HEK293 (cell line): ENCODE measurements around the gene CADM4.

ENCODE experiments used
- GFI1B ChIP-seq: fragments of 450-650 bp; formaldehyde crosslinking; IDR thresholded peaks from 2 replicates; pipeline ENCODE4 v1.5.1; 2016; ENCODE audit warnings: missing biosample characterization, missing genetic modification characterization
- GLIS2 ChIP-seq: fragments of 450-650 bp; formaldehyde crosslinking; IDR thresholded peaks from 2 replicates; pipeline ENCODE4 v1.5.1; 2016; ENCODE audit warnings: missing biosample characterization, missing genetic modification characterization
- HOXA7 ChIP-seq: sonication (generic); formaldehyde crosslinking; IDR thresholded peaks from 2 replicates; pipeline ENCODE4 v1.8.1; 2022; ENCODE audit warnings: missing genetic modification reagents, borderline replicate concordance
- PRDM1 ChIP-seq: fragments of 450-650 bp; formaldehyde crosslinking; IDR thresholded peaks from 2 replicates; pipeline ENCODE4; 2016; ENCODE audit warnings: missing biosample characterization, missing genetic modification characterization
- SCRT2 ChIP-seq: fragments of 450-650 bp; formaldehyde crosslinking; IDR thresholded peaks from 2 replicates; pipeline ENCODE4 v1.5.1; 2016; ENCODE audit warnings: missing biosample characterization, missing genetic modification characterization
- ZBTB48 ChIP-seq: fragments of 450-650 bp; formaldehyde crosslinking; IDR thresholded peaks from 2 replicates; pipeline ENCODE4 v1.5.1; 2016; ENCODE audit warnings: missing biosample characterization, missing genetic modification characterization
- ZBTB7A ChIP-seq: fragments of 450-650 bp; formaldehyde crosslinking; IDR thresholded peaks from 2 replicates; pipeline ENCODE4 v1.5.1; 2016; ENCODE audit warnings: low read depth, missing biosample characterization, missing genetic modification characterization
- ZFHX2 ChIP-seq: fragments of 450-650 bp; formaldehyde crosslinking; conservative IDR thresholded peaks from 2 replicates; pipeline ENCODE4 v1.5.1; 2016; ENCODE audit warnings: missing biosample characterization, missing genetic modification characterization
- ZNF138 ChIP-seq: fragments of 450-650 bp; formaldehyde crosslinking; IDR thresholded peaks from 2 replicates; pipeline ENCODE4 v1.5.1; 2016; ENCODE audit warnings: missing biosample characterization, missing genetic modification characterization, borderline replicate concordance
- ZNF146 ChIP-seq: fragments of 450-650 bp; formaldehyde crosslinking; IDR thresholded peaks from 2 replicates; pipeline ENCODE4 v1.5.1; 2016; ENCODE audit warnings: missing biosample characterization, missing genetic modification characterization
- ZNF174 ChIP-seq: fragments of 450-650 bp; formaldehyde crosslinking; IDR thresholded peaks from 2 replicates; pipeline ENCODE4 v1.5.0; 2017; ENCODE audit warnings: missing biosample characterization, mild to moderate bottlenecking, missing genetic modification characterization
- ZNF266 ChIP-seq: fragments of 450-650 bp; formaldehyde crosslinking; IDR thresholded peaks from 2 replicates; pipeline ENCODE4 v1.5.1; 2016; ENCODE audit warnings: missing biosample characterization, missing genetic modification characterization, low read depth
- ZNF311 ChIP-seq: fragments of 450-650 bp; formaldehyde crosslinking; IDR thresholded peaks from 2 replicates; pipeline ENCODE4 v1.5.1; 2017; ENCODE audit warnings: missing biosample characterization, missing genetic modification characterization, borderline replicate concordance
- ZNF341 ChIP-seq: fragments of 450-650 bp; formaldehyde crosslinking; IDR thresholded peaks from 2 replicates; pipeline ENCODE4; 2016; ENCODE audit warnings: low read depth, missing biosample characterization, missing genetic modification characterization
- ZNF366 ChIP-seq: fragments of 450-650 bp; formaldehyde crosslinking; conservative IDR thresholded peaks from 2 replicates; pipeline ENCODE4 v1.5.1; 2016; ENCODE audit warnings: missing biosample characterization, missing genetic modification characterization
- ZNF48 ChIP-seq: fragments of 450-650 bp; formaldehyde crosslinking; IDR thresholded peaks from 2 replicates; pipeline ENCODE4 v1.5.1; 2016; ENCODE audit warnings: missing biosample characterization, missing genetic modification characterization
- ZNF549 ChIP-seq: fragments of 450-650 bp; IDR thresholded peaks from 2 replicates; pipeline ENCODE4 v1.5.1; 2018; ENCODE audit warnings: missing biosample characterization, missing genetic modification characterization, mild to moderate bottlenecking, inconsistent platforms, moderate library complexity
- ZNF623 ChIP-seq: fragments of 450-650 bp; formaldehyde crosslinking; IDR thresholded peaks from 2 replicates; pipeline ENCODE4 v1.5.1; 2016; ENCODE audit warnings: missing biosample characterization, missing genetic modification characterization
- ZNF664 ChIP-seq: fragments of 450-650 bp; formaldehyde crosslinking; IDR thresholded peaks from 2 replicates; pipeline ENCODE4 v1.5.1; 2016; ENCODE audit warnings: missing biosample characterization, missing genetic modification characterization
- ZNF777 ChIP-seq: fragments of 450-650 bp; formaldehyde crosslinking; IDR thresholded peaks from 2 replicates; pipeline ENCODE4 v1.5.1; 2017; ENCODE audit warnings: missing biosample characterization, missing genetic modification characterization, borderline replicate concordance
- ZNF843 ChIP-seq: fragments of 450-650 bp; formaldehyde crosslinking; IDR thresholded peaks from 2 replicates; pipeline ENCODE4 v1.5.1; 2016; ENCODE audit warnings: missing biosample characterization, missing genetic modification characterization
- TF ChIP-seq, protein P1 (sequence below): fragments of 450-650 bp; formaldehyde crosslinking; IDR thresholded peaks from 2 replicates; pipeline ENCODE4 v1.5.1; 2017; ENCODE audit warnings: missing biosample characterization, mild to moderate bottlenecking, missing genetic modification characterization, moderate library complexity
- TF ChIP-seq, protein P2 (sequence below): fragments of 450-650 bp; formaldehyde crosslinking; IDR thresholded peaks from 2 replicates; pipeline ENCODE4 v1.5.1; 2016; ENCODE audit warnings: missing biosample characterization, missing genetic modification characterization
- TF ChIP-seq, protein P3 (sequence below): fragments of 450-650 bp; formaldehyde crosslinking; conservative IDR thresholded peaks from 2 replicates; pipeline ENCODE4 v1.5.1; 2016; ENCODE audit warnings: low read depth, missing biosample characterization, missing genetic modification characterization
- TF ChIP-seq, protein P4 (sequence below): fragments of 450-650 bp; formaldehyde crosslinking; IDR thresholded peaks from 2 replicates; pipeline ENCODE4 v1.5.1; 2016; ENCODE audit warnings: missing biosample characterization, missing genetic modification characterization
- TF ChIP-seq, protein P5 (sequence below): fragments of 450-650 bp; formaldehyde crosslinking; IDR thresholded peaks from 2 replicates; pipeline ENCODE4 v1.5.1; 2016; ENCODE audit warnings: missing biosample characterization, missing genetic modification characterization

The CADM4 gene

DNA sequence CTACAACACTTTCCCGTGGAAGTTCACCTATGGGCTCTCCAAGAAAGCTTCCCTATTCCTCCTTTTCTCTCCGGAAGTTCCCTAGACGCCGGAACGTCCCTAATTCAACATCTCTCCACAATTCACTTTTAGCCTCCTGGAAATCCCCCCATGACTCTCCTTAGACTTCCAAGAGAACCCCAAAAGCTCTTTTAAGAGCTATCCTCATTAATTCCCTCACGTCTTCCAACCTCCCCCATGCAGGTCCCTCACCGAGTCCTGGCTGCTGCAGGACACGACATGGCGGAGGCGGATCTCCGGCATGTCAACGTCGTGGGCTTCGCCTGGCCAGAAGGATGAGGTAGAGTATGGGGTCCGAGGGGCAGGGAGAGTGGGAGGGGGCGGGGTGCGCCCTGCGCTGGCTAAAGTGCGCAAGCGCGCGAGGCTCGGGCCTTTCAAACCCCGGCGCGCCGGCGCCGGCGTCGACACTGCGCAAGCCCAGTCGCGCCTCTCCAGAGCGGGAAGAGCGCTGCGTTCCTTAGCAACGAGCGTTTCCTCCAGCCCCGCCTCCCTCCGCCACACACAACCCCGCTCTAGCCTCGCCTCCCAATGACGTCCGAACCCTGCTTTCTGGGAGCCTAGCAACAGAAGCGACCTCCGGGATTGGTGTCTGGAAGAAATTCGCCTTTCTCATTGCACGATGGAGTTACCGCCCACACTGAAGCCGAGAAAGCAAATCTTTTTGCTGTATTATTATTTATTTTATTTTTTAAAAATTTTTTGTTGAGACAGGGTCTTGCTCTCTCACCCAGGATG lies 64.3 kb downstream of the CADM4 start, which contains the start of the genes PINLYP and XRCC1 (continued):
- TF ChIP-seq ZNF174 = no peak
- TF ChIP-seq ZNF266 (tag by site-specific recombination) = no peak
- TF ChIP-seq ZFHX2 = peak; percentile 88
- TF ChIP-seq ZNF623 (tag by site-specific recombination) = peak; percentile 39
- TF ChIP-seq GLIS2 = peak; percentile 47; the same call in 1 of the 2 replicates
- TF ChIP-seq SCRT2 (tag by site-specific recombination) = no peak
- TF ChIP-seq ZNF366 (tag by site-specific recombination) = peak; percentile 75
- no peak for TF ChIP-seq ZNF549 (tag by site-specific recombination)
- no peak for TF ChIP-seq ZNF48 (tag by site-specific recombination)
- TF ChIP-seq ZNF138 = no peak
- peak; percentile 100 for TF ChIP-seq ZNF341 (tag by site-specific recombination)
- TF ChIP-seq ZBTB48 (tag by site-specific recombination) = peak; percentile 94
- TF ChIP-seq ZNF777 (tag by site-specific recombination) = 0 out of 2 replicates have a peak, but pooled peaks have one; percentile 69
- TF ChIP-seq ZNF146 (tag by site-specific recombination) = no peak
- TF ChIP-seq HOXA7 (CRISPR knock-in tag) = no peak
- peak; percentile 57; the same call in 1 of the 2 replicates for TF ChIP-seq ZNF843
- TF ChIP-seq ZBTB7A (tag by site-specific recombination) = peak; percentile 62; the same call in 1 of the 2 replicates
- peak; percentile 97 for TF ChIP-seq PRDM1
- TF ChIP-seq, protein P1, sequence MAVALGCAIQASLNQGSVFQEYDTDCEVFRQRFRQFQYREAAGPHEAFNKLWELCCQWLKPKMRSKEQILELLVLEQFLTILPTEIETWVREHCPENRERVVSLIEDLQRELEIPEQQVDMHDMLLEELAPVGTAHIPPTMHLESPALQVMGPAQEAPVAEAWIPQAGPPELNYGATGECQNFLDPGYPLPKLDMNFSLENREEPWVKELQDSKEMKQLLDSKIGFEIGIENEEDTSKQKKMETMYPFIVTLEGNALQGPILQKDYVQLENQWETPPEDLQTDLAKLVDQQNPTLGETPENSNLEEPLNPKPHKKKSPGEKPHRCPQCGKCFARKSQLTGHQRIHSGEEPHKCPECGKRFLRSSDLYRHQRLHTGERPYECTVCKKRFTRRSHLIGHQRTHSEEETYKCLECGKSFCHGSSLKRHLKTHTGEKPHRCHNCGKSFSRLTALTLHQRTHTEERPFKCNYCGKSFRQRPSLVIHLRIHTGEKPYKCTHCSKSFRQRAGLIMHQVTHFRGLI = no peak
- TF ChIP-seq GFI1B (tag by site-specific recombination) = no peak
- TF ChIP-seq, protein P2, sequence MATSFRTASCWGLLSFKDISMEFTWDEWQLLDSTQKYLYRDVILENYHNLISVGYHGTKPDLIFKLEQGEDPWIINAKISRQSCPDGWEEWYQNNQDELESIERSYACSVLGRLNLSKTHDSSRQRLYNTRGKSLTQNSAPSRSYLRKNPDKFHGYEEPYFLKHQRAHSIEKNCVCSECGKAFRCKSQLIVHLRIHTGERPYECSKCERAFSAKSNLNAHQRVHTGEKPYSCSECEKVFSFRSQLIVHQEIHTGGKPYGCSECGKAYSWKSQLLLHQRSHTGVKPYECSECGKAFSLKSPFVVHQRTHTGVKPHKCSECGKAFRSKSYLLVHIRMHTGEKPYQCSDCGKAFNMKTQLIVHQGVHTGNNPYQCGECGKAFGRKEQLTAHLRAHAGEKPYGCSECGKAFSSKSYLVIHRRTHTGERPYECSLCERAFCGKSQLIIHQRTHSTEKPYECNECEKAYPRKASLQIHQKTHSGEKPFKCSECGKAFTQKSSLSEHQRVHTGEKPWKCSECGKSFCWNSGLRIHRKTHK (tag by site-specific recombination) = no peak
- TF ChIP-seq, protein P3, sequence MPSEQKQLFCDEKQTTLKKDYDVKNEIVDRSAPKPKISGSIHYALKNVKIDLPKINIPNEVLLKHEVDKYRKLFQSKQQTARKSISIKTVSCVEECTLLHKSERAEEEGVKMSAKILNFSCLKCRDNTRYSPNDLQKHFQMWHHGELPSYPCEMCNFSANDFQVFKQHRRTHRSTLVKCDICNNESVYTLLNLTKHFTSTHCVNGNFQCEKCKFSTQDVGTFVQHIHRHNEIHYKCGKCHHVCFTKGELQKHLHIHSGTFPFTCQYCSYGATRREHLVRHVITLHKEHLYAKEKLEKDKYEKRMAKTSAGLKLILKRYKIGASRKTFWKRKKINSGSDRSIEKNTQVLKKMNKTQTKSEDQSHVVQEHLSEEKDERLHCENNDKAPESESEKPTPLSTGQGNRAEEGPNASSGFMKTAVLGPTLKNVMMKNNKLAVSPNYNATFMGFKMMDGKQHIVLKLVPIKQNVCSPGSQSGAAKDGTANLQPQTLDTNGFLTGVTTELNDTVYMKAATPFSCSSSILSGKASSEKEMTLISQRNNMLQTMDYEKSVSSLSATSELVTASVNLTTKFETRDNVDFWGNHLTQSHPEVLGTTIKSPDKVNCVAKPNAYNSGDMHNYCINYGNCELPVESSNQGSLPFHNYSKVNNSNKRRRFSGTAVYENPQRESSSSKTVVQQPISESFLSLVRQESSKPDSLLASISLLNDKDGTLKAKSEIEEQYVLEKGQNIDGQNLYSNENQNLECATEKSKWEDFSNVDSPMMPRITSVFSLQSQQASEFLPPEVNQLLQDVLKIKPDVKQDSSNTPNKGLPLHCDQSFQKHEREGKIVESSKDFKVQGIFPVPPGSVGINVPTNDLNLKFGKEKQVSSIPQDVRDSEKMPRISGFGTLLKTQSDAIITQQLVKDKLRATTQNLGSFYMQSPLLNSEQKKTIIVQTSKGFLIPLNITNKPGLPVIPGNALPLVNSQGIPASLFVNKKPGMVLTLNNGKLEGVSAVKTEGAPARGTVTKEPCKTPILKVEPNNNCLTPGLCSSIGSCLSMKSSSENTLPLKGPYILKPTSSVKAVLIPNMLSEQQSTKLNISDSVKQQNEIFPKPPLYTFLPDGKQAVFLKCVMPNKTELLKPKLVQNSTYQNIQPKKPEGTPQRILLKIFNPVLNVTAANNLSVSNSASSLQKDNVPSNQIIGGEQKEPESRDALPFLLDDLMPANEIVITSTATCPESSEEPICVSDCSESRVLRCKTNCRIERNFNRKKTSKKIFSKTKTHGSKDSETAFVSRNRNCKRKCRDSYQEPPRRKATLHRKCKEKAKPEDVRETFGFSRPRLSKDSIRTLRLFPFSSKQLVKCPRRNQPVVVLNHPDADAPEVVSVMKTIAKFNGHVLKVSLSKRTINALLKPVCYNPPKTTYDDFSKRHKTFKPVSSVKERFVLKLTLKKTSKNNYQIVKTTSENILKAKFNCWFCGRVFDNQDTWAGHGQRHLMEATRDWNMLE (tag by site-specific recombination) = peak; percentile 41; the same call in 1 of the 2 replicates
- TF ChIP-seq ZNF664 = no peak
- no peak for TF ChIP-seq ZNF311 (tag by site-specific recombination)
- TF ChIP-seq, protein P4, sequence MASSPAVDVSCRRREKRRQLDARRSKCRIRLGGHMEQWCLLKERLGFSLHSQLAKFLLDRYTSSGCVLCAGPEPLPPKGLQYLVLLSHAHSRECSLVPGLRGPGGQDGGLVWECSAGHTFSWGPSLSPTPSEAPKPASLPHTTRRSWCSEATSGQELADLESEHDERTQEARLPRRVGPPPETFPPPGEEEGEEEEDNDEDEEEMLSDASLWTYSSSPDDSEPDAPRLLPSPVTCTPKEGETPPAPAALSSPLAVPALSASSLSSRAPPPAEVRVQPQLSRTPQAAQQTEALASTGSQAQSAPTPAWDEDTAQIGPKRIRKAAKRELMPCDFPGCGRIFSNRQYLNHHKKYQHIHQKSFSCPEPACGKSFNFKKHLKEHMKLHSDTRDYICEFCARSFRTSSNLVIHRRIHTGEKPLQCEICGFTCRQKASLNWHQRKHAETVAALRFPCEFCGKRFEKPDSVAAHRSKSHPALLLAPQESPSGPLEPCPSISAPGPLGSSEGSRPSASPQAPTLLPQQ (tag by site-specific recombination) = peak; percentile 68; the same call in 1 of the 2 replicates
- TF ChIP-seq, protein P5, sequence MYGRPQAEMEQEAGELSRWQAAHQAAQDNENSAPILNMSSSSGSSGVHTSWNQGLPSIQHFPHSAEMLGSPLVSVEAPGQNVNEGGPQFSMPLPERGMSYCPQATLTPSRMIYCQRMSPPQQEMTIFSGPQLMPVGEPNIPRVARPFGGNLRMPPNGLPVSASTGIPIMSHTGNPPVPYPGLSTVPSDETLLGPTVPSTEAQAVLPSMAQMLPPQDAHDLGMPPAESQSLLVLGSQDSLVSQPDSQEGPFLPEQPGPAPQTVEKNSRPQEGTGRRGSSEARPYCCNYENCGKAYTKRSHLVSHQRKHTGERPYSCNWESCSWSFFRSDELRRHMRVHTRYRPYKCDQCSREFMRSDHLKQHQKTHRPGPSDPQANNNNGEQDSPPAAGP = peak; percentile 70; the same call in 1 of the 2 replicates
